IMR-90 (cell line): ENCODE data around the gene IFNA16.

Source experiments
- CTCF ChIP-seq: conservative IDR thresholded peaks from 2 replicates; pipeline ENCODE4 v1.5.1; 2012; ENCODE audit warnings: mild to moderate bottlenecking, low read depth, low read length, improper control_type of control experiment
- MXI1 ChIP-seq: IDR thresholded peaks from 2 replicates; pipeline ENCODE4 v1.6.1; 2012; ENCODE audit warnings: low read depth, mild to moderate bottlenecking, low read length, moderate library complexity, borderline replicate concordance
- POLR2A ChIP-seq: IDR thresholded peaks from 2 replicates; pipeline ENCODE4 v1.6.1; 2012; ENCODE audit warnings: mild to moderate bottlenecking, low read depth, low read length
- RCOR1 ChIP-seq: IDR thresholded peaks from 2 replicates; pipeline ENCODE4 v1.6.1; 2012; ENCODE audit warnings: mild to moderate bottlenecking, low read length, improper control_type of control experiment; ENCODE audit not compliant: insufficient replicate concordance
- USF2 ChIP-seq: fragments of 150-350 bp; IDR thresholded peaks from 2 replicates; pipeline ENCODE4 v1.6.1; 2017; ENCODE audit warnings: mild to moderate bottlenecking, antibody characterized with exemption, low read length, low read depth

GRCh38 chr9:21233258-21233657 is 16.1 kb upstream of the IFNA16 start:
- TF ChIP-seq CTCF (no peak), POLR2A (no peak), MXI1 (no peak), RCOR1 (no peak), USF2 (no peak)
